GM19023 (cell line): ENCODE measurements around the gene DPPA3.
"Not testable (repeated sequence)": the region's sequence is repeated elsewhere in the genome, so short reads cannot be mapped to it uniquely, and the experiment has no call there.

Source experiments
- ATAC-seq: cut with Tn5 transposase; IDR thresholded peaks from one replicate; pipeline ENCODE4 v1.9.1; 2021; ENCODE audit warnings: mild to moderate bottlenecking, moderate library complexity; ENCODE audit not compliant: unreplicated experiment

The DPPA3 gene

DNA sequence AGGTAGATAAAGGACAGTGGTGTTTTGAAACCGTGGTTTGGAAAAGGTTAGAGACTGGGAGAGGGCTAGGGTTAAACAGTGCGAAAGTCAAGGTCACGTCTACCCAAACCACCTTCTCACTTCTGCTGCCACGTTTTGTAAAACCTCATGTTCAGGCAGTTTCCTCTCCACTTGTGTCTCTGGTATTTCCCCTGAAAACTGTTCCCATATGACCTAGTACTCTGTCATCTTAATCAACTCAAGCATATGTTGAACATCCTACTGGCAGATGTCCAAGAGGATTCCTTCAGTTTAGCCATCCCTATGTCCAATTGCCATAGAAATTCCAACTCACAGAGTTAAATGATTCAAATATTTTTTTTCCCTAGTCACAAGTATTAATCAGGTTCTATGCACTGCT, 18.5 kb downstream of the DPPA3 start:
- ATAC-seq, result no peak

DNA sequence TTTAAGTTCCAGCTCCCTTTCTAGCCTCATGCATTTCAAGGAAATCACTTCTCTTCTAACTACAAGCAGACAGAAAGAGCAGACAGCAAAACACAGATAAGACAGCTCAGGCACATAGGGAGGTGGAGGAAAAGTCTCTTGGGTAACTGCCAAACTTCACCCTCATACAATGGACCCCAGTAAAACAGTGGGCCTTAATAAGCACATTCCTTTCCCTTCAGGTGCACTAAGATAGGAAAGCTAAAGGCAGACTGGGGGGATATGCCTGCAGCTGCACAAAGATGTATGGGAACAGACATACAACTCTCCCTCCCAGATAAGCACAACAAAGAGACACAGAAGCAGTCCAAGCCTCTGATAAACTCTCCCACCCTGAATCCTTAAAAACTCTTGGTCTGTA, 19.8 kb downstream of the DPPA3 start:
- ATAC-seq, result not testable (repeated sequence)

DNA sequence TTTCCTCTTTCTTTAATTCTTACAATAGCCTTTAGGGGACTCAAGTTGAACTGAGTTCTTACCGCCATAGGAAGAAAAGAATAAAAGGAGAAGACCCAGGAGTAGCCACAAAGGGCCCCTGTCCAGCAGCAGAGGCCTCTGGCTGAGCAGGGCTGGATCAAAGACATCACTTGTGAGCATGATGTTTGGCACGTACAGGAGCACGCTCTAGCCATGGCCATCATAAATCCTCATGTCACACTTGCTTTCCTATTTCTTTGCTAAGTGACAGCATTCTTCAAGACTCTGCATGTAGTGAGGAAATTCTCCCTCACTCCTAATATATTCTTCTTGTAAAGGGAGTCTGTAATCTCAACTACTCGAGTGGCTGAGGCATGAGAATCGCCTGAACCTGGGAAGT, 20.3 kb downstream of the DPPA3 start:
- no peak for ATAC-seq

DNA sequence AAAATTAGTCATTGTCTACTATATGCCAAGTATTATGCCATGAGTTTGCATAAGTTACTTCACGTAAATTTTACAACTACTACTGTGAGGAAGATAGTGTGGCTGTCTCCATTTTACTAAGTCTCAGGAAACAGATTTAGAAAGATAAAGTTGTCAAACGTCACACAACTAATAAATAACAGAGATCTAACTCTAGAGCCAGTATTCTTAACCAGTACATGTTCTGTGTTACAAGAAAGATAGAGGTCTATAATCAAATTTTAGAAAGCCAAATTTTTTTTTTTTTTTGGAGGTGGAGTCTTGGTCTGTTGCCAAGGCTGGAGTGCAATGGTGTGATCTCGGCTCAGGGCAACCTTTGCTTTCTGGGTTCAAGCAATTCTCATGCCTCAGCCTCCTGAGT, 21.8 kb downstream of the DPPA3 start:
- ATAC-seq, result no peak

DNA sequence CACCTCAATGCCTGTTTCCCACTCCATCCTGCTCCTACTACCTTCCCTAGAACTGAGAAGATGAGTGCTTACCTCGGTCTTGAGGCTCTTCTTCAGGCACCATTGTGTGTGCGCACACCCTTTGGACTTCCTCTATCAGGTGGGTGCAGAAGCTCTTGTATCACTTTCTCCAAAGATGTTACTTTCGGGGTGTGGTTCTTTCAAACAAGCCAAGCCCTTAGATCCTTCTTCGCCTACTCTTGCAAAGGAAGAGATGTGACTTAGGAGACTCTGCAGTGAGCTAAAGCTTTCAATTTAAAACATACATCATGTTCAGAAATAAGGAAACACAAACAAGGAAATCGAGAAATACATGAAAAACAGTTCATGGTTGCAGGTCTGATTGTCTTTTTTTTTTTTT, 36.0 kb downstream of the DPPA3 start, which contains the start of gene CLEC4C:
TSS of gene CLEC4C (minus strand) at position 130 of the 400 bp plus-strand sequence. CDS start at position 103, 27 bp downstream.
- no peak for ATAC-seq

DNA sequence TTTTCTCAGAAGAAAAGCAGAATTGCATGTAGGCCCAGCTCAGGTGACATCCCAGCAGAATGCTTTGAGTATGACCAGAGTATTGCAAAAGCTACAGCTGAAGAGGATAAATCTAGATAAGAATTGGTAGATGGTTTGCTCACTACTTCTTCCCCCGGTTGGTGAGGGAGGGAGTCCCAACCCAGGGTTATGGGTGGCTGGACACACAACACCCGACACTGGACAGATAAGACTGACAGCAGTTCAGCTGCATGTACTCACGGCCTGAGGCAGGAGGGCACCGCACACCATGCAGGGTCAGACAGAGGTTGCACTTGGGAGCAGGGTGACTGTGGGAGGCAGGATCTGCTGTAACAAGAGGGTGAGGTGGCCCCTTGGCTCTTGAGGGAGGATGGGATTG, 37.6 kb downstream of the DPPA3 start:
- ATAC-seq, result no peak

DNA sequence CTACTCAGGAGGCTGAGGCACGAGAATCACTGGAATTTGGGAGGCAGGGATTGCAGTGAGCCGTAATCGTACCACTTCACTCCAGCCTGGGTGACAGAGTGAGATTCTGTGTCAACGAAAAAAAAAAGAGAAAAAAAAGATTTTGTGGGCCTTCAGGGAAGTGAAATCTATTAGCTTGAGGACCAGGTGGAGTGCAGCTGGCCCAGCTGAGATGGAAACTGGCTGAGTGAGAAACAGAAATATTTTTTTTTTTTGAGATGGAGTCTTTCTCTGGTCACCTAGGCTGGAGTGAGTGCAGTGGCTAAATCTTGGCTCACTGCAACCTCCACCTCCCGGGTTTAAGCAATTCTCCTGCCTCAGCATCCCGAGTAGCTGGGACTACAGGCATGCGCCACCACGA, 38.2 kb downstream of the DPPA3 start:
- ATAC-seq, result peak; percentile 67

DNA sequence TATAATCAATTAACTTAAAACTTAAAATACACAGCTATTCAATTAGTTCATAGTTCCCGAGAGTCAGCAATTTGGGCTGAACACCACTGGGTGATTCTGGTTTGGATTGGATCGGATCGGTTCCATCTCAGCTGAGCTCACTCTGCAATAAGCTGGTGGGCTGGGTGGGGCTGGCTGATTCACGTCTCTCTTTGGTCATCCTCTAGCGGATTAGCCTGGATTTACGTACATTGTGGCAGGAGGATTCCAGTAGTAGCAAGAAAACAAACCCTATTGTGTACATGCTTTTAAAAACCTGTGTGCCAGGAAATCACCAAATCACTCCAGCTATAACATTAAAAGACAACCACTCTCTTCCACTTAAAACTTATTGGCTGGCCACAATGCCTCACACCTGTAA, 39.1 kb downstream of the DPPA3 start:
- ATAC-seq, result no peak

DNA sequence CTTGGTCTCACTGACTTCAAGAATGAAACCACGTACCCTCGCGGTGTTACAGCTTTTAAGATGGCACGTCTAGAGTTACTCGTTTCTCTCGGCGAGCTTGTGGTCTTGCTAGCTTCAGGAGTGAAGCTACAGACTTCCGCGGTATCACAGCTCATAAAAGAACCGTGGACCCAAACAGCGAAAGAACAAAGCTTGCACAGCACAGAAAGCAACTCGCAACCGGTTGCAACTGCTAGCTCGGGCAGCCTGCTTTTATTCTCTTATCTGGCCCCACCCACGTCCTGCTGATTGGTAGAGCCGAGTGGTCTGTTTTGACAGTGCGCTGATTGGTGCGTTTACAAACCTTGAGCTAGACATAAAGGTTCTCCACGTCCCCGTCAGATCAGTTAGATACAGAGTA, 40.2 kb downstream of the DPPA3 start:
- no peak for ATAC-seq

DNA sequence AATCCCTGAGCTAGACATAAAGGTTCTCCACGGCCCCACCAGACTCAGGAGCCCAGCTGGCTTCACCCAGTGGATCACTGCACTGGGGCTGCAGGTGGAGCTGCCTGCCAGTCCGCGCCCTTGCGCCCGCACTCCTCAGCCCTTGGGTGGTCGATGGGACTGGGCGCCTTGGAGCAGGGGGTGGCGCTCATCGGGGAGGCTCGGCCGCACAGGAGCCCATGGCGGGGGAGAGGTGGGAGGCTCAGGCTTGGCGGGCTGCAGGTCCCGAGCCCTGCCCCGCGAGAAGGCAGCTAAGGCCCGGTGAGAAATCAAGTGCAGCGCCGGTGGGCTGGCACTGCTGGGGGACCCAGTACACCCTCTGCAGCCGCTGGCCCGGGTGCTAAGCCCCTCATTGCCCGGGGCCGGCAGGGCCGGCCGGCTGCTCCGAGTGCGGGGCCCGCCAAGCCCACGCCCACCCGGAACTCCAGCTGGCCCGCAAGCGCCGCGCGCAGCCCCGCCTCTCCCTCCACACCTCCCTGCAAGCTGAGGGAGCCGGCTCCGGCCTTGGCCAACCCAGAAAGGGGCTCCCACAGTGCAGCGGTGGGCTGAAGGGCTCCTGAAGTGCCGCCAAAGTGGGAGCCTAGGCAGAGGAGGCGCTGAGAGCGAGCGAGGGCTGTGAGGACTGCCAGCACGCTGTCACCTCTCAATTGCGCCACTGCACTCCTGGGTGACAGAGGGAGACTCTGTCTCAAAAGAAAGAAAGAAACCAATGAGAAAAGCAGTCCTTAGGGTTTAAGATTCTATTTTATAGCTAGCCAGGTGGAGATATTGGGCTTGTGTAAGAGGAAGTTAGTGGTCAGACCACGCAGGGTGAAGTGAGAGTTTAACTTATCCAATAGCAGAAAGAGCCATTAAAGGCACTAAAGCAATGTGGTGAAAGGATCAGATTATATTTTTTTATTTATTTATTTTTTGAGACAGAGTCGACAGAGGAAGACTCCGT, 41.0 kb downstream of the DPPA3 start:
- not testable (repeated sequence) for ATAC-seq

DNA sequence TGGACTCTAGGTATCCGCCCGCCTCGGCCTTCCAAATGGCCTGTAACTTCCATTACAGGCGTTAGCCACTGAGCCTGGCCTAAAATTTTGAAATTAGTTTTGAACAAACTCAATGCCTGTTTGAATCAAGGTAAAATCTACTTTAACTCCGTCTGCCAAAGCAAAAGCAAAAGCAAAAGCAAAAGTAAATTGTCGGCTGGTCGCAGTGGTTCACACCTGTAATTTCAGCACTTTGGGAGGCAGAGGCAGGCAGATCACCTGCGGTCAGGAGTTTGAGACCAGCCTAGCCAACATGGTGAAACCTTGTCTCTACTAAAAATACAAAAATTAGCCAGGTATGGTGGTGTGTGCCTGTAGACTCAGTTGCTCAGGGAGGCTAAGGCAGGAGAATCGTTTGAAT, 44.4 kb downstream of the DPPA3 start:
- not testable (repeated sequence) for ATAC-seq

DNA sequence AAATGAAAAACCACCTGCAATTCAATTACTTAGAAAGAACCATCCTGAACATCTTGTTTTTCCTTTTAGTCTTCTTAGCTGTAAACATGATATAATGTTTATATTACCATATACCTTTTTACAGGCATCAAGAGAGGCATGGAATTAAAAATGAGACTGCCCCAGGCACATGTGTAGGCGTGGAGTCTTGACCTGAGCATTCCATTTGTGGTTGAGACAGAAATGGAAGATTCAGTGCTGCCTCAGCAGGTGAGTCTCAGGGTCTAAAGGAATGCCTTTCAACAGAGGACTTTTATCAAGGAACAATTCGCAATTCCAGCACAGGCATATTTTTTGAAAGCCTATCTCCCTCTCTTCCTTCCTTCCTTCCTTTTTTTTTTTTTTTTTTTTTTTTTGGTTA, 45.8 kb downstream of the DPPA3 start:
- ATAC-seq, result no peak

DNA sequence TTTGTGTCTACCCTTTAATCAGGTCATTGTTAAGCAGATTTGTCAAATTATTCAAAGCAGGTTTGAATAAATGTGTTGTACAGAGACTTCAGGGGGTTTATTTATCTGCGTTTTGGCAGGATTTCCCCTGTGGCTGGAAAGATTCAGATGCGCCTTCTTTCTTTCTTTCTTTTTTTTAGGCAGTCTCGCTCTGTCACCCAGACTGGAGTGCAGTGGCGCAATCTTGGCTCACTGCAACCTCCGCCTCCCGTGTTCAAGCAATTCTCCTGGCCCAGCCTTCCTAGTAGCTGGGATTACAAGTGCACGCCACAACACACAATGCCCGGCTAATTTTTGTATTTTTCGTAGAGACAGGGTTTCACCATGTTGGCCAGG, 47.5 kb downstream of the DPPA3 start:
- ATAC-seq, result no peak
